NB4 (cell line): ENCODE results near the gene FBXW8.

Experiments used
- DNase-seq: peaks from one replicate; pipeline ENCODE4 v3.0.0; 2010; ENCODE audit warnings: low read depth
- H3K4me3 ChIP-seq: one replicate; pipeline ENCODE4 v1.5.1; 2011; ENCODE audit warnings: mild to moderate bottlenecking, low read depth, low read length, moderate library complexity
- MYC ChIP-seq: IDR thresholded peaks from 2 replicates; pipeline ENCODE4 v1.6.1; 2011; ENCODE audit warnings: low read depth, low read length
- POLR2A ChIP-seq: IDR thresholded peaks from 2 replicates; pipeline ENCODE4 v1.6.1; 2011; ENCODE audit warnings: mild to moderate bottlenecking; ENCODE audit not compliant: insufficient read length; ENCODE audit errors: extremely low read depth
- TF ChIP-seq, protein P1 (sequence below): IDR thresholded peaks from 2 replicates; pipeline ENCODE4 v1.6.1; 2011; ENCODE audit warnings: low read depth, low read length
- TF ChIP-seq, protein P2 (sequence below): IDR thresholded peaks from one replicate; pipeline ENCODE4 v1.5.1; 2012; ENCODE audit warnings: low read depth, low read length

Gene FBXW8

DNA sequence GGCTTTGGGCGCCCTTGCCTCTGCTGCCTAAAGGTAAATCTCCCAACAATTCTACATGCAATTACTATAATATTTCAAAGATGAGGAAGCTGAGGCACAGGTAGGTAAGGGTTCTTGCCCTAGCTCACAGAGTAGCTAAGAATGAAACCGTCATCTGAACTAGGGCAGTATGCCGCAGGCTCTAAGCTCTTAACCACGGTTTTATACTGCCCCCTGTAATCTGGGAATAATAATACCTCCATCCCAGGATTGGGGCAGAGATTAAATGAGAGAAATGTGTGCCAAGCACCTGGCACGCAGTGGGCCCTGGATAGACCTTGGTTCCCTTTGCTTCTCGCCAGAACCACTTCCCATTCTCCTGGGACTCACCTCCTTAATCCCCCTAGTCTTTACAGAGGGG lies 28.0 kb upstream of the FBXW8 start:
- H3K4me3 ChIP-seq = no peak overlapping the region
- DNase-seq = peak; percentile 36
- TF ChIP-seq, protein P1, sequence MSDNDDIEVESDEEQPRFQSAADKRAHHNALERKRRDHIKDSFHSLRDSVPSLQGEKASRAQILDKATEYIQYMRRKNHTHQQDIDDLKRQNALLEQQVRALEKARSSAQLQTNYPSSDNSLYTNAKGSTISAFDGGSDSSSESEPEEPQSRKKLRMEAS = no peak
- TF ChIP-seq MYC = no peak
- TF ChIP-seq, protein P2, sequence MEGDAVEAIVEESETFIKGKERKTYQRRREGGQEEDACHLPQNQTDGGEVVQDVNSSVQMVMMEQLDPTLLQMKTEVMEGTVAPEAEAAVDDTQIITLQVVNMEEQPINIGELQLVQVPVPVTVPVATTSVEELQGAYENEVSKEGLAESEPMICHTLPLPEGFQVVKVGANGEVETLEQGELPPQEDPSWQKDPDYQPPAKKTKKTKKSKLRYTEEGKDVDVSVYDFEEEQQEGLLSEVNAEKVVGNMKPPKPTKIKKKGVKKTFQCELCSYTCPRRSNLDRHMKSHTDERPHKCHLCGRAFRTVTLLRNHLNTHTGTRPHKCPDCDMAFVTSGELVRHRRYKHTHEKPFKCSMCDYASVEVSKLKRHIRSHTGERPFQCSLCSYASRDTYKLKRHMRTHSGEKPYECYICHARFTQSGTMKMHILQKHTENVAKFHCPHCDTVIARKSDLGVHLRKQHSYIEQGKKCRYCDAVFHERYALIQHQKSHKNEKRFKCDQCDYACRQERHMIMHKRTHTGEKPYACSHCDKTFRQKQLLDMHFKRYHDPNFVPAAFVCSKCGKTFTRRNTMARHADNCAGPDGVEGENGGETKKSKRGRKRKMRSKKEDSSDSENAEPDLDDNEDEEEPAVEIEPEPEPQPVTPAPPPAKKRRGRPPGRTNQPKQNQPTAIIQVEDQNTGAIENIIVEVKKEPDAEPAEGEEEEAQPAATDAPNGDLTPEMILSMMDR = no peak
- TF ChIP-seq POLR2A = no peak

DNA sequence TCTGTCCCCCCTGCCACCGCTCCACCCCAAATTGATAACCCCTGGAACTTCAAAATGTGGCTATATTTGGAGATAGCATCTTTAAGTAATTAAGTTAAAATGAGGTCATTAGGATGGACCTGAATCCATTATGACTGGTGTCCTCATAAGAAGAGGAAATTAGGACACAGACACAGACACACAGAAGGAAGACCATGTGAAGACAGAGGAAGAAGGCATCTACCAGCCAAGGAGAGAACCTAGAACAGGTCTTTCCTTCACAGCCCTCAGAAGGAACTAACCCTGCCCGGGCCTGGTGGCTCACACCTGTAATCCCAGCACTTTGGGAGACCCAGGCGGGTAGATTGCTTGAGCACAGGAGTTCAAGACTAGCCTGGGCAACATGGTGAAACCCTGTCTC lies 25.9 kb upstream of the FBXW8 start:
- TF ChIP-seq MYC (no peak), POLR2A (no peak)
- TF ChIP-seq, protein P2 = no peak
- TF ChIP-seq, protein P1 = no peak
- DNase-seq = no peak
- no peak overlapping the region for H3K4me3 ChIP-seq

DNA sequence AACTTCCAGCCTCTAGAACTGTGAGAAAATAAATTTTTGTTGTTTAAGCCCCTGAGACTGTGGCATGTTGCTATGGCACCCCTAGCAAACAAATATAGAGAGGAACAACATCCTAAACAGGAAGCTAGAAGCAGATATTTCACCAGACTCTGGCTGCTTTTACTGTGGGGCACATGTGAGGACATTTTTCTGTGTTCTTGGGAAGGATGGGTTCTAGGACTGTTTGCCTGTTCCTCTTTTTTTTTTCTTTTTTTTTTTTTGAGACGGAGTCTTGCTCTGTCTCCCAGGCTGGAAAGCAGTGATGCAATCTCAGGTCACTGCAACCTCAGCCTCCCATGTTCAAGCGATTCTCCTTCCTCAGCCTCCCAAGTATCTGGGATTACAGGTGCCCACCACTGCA lies 25.3 kb upstream of the FBXW8 start:
- no peak for TF ChIP-seq MYC
- TF ChIP-seq, protein P1 = no peak
- TF ChIP-seq, protein P2 = no peak
- no peak overlapping the region for H3K4me3 ChIP-seq
- DNase-seq = peak; percentile 84

DNA sequence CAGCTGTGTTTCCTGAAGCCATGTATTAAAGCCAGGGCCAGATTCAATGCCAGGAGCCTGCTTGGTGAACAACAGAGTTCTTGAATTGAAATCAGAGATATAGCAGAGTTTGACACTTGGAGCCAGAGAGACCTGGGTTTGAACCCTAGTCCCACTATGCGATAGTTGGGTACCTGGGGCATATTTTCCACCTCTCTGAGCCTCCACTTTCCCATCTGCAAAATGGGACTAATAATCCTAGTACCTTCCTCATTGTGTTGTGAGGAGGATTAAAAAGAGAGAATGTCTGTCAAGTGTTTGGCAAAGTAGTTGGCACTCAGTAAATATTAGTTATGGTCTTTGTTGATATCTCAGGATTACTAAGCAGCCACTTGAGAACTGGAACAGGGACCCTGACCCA lies 23.5 kb upstream of the FBXW8 start:
- H3K4me3 ChIP-seq = no peak overlapping the region
- no peak for DNase-seq
- TF ChIP-seq MYC (no peak), POLR2A (no peak)
- TF ChIP-seq, protein P2 = no peak
- TF ChIP-seq, protein P1 = no peak

DNA sequence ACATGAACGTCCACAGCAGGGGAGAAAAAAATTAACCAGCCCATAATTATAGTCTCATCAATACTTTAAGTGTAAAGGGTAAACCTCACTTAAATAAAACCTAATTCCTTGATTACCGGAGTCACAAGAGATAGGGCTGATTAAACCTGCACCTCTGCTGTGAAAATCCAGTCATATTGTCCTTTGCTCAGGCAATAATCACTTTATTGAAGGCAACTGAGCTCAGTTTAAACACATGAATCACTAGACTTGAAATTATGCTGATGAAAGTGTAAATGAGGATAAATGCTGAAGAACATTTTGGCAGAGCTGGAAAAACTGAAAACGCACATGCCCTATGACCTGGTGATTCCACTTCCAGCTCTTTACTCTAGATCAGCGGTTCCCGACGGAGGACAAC lies 22.9 kb upstream of the FBXW8 start:
- H3K4me3 ChIP-seq = no peak overlapping the region
- TF ChIP-seq, protein P1 = no peak
- TF ChIP-seq POLR2A (no peak), MYC (no peak)
- no peak for DNase-seq

DNA sequence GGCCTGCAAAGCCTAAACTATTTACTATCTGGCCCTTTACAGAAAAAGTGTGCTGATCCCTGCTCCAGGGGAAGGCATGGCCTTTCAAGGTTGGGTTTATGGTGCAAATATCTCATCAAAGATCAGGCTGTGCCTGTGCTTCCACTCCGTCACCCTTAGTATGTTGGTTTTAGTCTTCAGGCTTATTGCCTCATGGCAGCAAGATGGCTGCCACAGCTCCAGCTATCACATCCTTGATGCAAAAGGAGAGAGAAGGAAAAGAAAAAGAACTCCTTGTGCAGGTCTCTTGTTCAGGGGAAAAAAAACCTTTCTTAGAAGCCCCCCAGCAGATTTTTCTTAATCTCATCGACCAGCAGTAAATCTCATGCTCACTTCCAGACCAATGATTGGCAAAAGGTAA lies 20.4 kb upstream of the FBXW8 start:
- DNase-seq = no peak
- TF ChIP-seq, protein P1 = no peak
- TF ChIP-seq, protein P2 = no peak
- TF ChIP-seq MYC = no peak
- TF ChIP-seq POLR2A = no peak
- H3K4me3 ChIP-seq = no peak overlapping the region
